ENCODE results near the gene ACTMAP. TPM values are rescaled to one million over a fixed set of nuclear protein-coding genes. Genes with fewer than 3 reads are reported as not detected.

ACTMAP gene
- total RNA-seq, 1 donor = 1.1 TPM

GRCh38 chr19:40758491-40758890, 8.2 kb upstream of the ACTMAP start:
- Histone ChIP-seq H3K79me2 (ENCODE audit: insufficient read depth, low read length) (peaks cover 49% of the 10 kb centered on the region), H3K4me1 (ENCODE audit: insufficient read depth, low read length) (peaks cover 6% of the 10 kb centered on the region), H2AFZ (ENCODE audit: low read length) (no peak overlapping the region), H3K4me3 (ENCODE audit: insufficient read depth, low read length) (no peak overlapping the region), H3K27me3 (ENCODE audit: insufficient read depth, low read length) (no peaks in the 10 kb centered on the region), H3K27ac (ENCODE audit: low read depth, low read length) (no peak overlapping the region), H4K20me1 (ENCODE audit: insufficient read depth, low read length) (peaks cover 27% of the 10 kb centered on the region), H3K9me3 (ENCODE audit: low read depth, low read length) (no peaks in the 10 kb centered on the region), H3K36me3 (ENCODE audit: insufficient read depth, low read length) (peaks cover 70% of the 10 kb centered on the region), H3K4me2 (ENCODE audit: insufficient read depth, low read length) (no peak overlapping the region)
- no peak for TF ChIP-seq CTCF (IDR thresholded peaks at IDR 0.05; ENCODE audit: extremely low read depth, low read depth, low read length)
- DNase-seq (ENCODE audit: insufficient read length, low spot score, missing footprints) = no peak

- Histone ChIP-seq H3K9me3 (ENCODE audit: low read depth, low read length) (no peaks in the 10 kb centered on the region), H4K20me1 (ENCODE audit: insufficient read depth, low read length) (peaks cover 27% of the 10 kb centered on the region), H3K27me3 (ENCODE audit: insufficient read depth, low read length) (no peaks in the 10 kb centered on the region), H3K27ac (ENCODE audit: low read depth, low read length) (no peak overlapping the region), H3K4me2 (ENCODE audit: insufficient read depth, low read length) (no peak overlapping the region), H3K4me1 (ENCODE audit: insufficient read depth, low read length) (peaks cover 13% of the 10 kb centered on the region), H2AFZ (ENCODE audit: low read length) (no peak overlapping the region), H3K79me2 (ENCODE audit: insufficient read depth, low read length) (peaks cover 66% of the 10 kb centered on the region), H3K36me3 (ENCODE audit: insufficient read depth, low read length) (peaks cover 51% of the 10 kb centered on the region), H3K4me3 (ENCODE audit: insufficient read depth, low read length) (no peak overlapping the region)
- TF ChIP-seq CTCF (IDR thresholded peaks at IDR 0.05; ENCODE audit: extremely low read depth, low read depth, low read length) = no peak
- DNase-seq (ENCODE audit: insufficient read length, low spot score, missing footprints) = no peak
Measured at GRCh38 chr19:40756502-40757110, 6.3 kb upstream of the ACTMAP start.

GRCh38 chr19:40755791-40756190, 5.5 kb upstream of the ACTMAP start:
- no peaks in the 10 kb centered on the region for H3K9me3 ChIP-seq (ENCODE audit: low read depth, low read length)
- H3K4me2 ChIP-seq (ENCODE audit: insufficient read depth, low read length) = no peak overlapping the region
- H3K4me1 ChIP-seq (ENCODE audit: insufficient read depth, low read length) = peaks cover 13% of the 10 kb centered on the region
- TF ChIP-seq CTCF (IDR thresholded peaks at IDR 0.05; ENCODE audit: extremely low read depth, low read depth, low read length) = no peak
- H4K20me1 ChIP-seq (ENCODE audit: insufficient read depth, low read length) = peaks cover 27% of the 10 kb centered on the region
- no peak overlapping the region for H2AFZ ChIP-seq (ENCODE audit: low read length)
- H3K79me2 ChIP-seq (ENCODE audit: insufficient read depth, low read length) = peaks cover 71% of the 10 kb centered on the region
- H3K36me3 ChIP-seq (ENCODE audit: insufficient read depth, low read length) = peaks cover 44% of the 10 kb centered on the region
- H3K4me3 ChIP-seq (ENCODE audit: insufficient read depth, low read length) = no peak overlapping the region
- no peaks in the 10 kb centered on the region for H3K27me3 ChIP-seq (ENCODE audit: insufficient read depth, low read length)
- peak; percentile 23 for DNase-seq (ENCODE audit: insufficient read length, low spot score, missing footprints)
- H3K27ac ChIP-seq (ENCODE audit: low read depth, low read length) = no peak overlapping the region

GRCh38 chr19:40755248-40755624, 5.0 kb upstream of the ACTMAP start:
- Histone ChIP-seq H3K4me2 (ENCODE audit: insufficient read depth, low read length) (no peak overlapping the region), H3K9me3 (ENCODE audit: low read depth, low read length) (no peaks in the 10 kb centered on the region), H3K4me3 (ENCODE audit: insufficient read depth, low read length) (no peak overlapping the region), H3K79me2 (ENCODE audit: insufficient read depth, low read length) (peaks cover 71% of the 10 kb centered on the region), H3K36me3 (ENCODE audit: insufficient read depth, low read length) (peaks cover 40% of the 10 kb centered on the region), H3K27ac (ENCODE audit: low read depth, low read length) (no peak overlapping the region), H3K27me3 (ENCODE audit: insufficient read depth, low read length) (no peaks in the 10 kb centered on the region), H4K20me1 (ENCODE audit: insufficient read depth, low read length) (peaks cover 27% of the 10 kb centered on the region), H2AFZ (ENCODE audit: low read length) (no peak overlapping the region), H3K4me1 (ENCODE audit: insufficient read depth, low read length) (peaks cover 13% of the 10 kb centered on the region)
- no peak for TF ChIP-seq CTCF (IDR thresholded peaks at IDR 0.05; ENCODE audit: extremely low read depth, low read depth, low read length)
- DNase-seq (ENCODE audit: insufficient read length, low spot score, missing footprints) = no peak
